Activated CD4-positive, alpha-beta T cell treated with anti-CD3 and anti-CD28 coated beads, Interleukin-2, amount 50 U/mL, for 24 hours (primary cell): ENCODE measurements around the gene DMPK.
A peak's percentile ranks its signal among the peaks of the same experiment; 100 is the strongest.
"Not testable (repeated sequence)": the region's sequence is repeated elsewhere in the genome, so short reads cannot be mapped to it uniquely, and the experiment has no call there.

Experiments
- DNase-seq, 2 donors: peaks; one replicate each; pipeline ENCODE4 v3.0.0-alpha.2; 2020; ENCODE audit warnings: low read depth in 1 of 2, low spot score in 1 of 2

Gene DMPK

GRCh38 chr19:45815481-45816216 is 33.4 kb upstream of the DMPK start:
- no peak for DNase-seq

- no peak for DNase-seq
These were observed 32.7 kb upstream of the DMPK start, which contains the start of gene RSPH6A for GRCh38 chr19:45814851-45815480. Gene RSPH6A, minus strand, starts transcription at chr19:45815308. Its CDS starts 132 bp downstream, at chr19:45815176.

- DNase-seq, result no peak
These were observed 32.0 kb upstream of the DMPK start for GRCh38 chr19:45814166-45814780.

- no peak for DNase-seq
These were observed 30.0 kb upstream of the DMPK start for GRCh38 chr19:45812297-45812696.

- no peak for DNase-seq
These were observed 27.4 kb upstream of the DMPK start for GRCh38 chr19:45809643-45810159.

GRCh38 chr19:45805719-45806118 is 23.4 kb upstream of the DMPK start:
- DNase-seq, result no peak

- DNase-seq, result no peak
These were observed 22.6 kb upstream of the DMPK start for GRCh38 chr19:45804959-45805230.

- no peak for DNase-seq
These were observed 22.1 kb upstream of the DMPK start for GRCh38 chr19:45804140-45804958.

GRCh38 chr19:45801603-45802175 is 19.4 kb upstream of the DMPK start:
- no peak for DNase-seq

GRCh38 chr19:45800070-45800553 is 17.8 kb upstream of the DMPK start:
- DNase-seq, result no peak

GRCh38 chr19:45799541-45799940 is 17.3 kb upstream of the DMPK start:
- DNase-seq, result not testable (repeated sequence)

- DNase-seq, result peak in 1 of 2 donors; percentile 44
These were observed 16.8 kb upstream of the DMPK start for GRCh38 chr19:45798995-45799517.

GRCh38 chr19:45794627-45795026 is 12.3 kb upstream of the DMPK start:
- no peak for DNase-seq

- no peak for DNase-seq
These were observed 11.6 kb upstream of the DMPK start for GRCh38 chr19:45793876-45794275.

GRCh38 chr19:45793178-45793564 is 10.9 kb upstream of the DMPK start:
- DNase-seq, result no peak

GRCh38 chr19:45792470-45793177 is 10.3 kb upstream of the DMPK start, which contains the start of gene DMWD:
Gene DMWD, minus strand, starts transcription at chr19:45792845. Its CDS starts 89 bp downstream, at chr19:45792756.
- peak; percentile 99 to 100 for DNase-seq

GRCh38 chr19:45791744-45792469 is 9.6 kb upstream of the DMPK start:
- DNase-seq, result no peak

GRCh38 chr19:45790942-45791341 is 8.7 kb upstream of the DMPK start:
- no peak for DNase-seq
